ENCODE data around the gene OR2F2.

The OR2F2 gene, protein sequence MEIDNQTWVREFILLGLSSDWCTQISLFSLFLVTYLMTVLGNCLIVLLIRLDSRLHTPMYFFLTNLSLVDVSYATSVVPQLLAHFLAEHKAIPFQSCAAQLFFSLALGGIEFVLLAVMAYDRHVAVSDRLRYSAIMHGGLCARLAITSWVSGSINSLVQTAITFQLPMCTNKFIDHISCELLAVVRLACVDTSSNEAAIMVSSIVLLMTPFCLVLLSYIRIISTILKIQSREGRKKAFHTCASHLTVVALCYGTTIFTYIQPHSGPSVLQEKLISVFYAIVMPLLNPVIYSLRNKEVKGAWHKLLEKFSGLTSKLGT

DNA sequence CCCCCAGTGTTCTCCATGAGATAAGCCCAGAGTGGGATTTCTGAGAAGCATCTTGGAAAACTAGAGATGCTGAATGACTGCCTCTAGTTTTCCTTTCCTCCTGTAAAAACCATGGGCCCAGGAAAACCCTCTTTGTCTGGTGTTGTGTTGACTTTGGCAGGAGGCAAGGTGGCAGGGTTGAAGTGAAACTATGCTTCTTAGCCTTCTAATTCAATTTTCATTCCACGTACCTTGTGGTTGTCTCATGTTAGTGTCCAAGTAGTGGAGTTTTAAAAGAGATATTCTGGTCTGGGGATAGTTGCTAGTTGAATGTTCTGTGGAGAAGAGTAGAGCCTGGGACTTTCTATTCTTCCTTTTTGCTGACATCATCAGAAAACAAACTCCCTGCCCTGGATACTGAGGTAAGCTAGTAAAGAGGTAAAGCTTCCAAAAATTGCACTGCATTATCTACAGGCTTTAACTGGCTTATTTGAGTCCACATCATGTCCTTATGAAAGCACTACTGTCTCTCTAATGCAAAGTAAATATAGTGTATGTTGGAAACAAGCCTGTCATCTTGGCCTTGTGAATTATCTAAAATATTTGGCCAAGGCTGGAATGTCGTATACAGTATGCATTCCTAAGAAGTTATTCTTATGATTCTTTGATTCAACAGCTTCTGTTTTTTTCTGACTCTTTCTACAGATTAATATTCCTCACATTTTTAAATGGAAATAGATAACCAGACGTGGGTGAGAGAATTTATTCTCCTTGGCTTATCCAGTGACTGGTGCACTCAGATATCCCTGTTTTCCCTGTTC, at the start of gene OR2F2:
Gene OR2F2 (plus strand): TSS at position 708 of the 800 bp plus-strand sequence. CDS start 0 bp downstream, at position 708.
- no peak for DNase-seq (ENCODE audit: extremely low read depth in 1 of 2, low read depth in 1 of 2)

- DNase-seq (ENCODE audit: extremely low read depth in 1 of 2, low read depth in 1 of 2) = no peak
Measured at GRCh38 chr7:143885951-143886350, 49.1 kb upstream of the OR2F2 start.

DNA sequence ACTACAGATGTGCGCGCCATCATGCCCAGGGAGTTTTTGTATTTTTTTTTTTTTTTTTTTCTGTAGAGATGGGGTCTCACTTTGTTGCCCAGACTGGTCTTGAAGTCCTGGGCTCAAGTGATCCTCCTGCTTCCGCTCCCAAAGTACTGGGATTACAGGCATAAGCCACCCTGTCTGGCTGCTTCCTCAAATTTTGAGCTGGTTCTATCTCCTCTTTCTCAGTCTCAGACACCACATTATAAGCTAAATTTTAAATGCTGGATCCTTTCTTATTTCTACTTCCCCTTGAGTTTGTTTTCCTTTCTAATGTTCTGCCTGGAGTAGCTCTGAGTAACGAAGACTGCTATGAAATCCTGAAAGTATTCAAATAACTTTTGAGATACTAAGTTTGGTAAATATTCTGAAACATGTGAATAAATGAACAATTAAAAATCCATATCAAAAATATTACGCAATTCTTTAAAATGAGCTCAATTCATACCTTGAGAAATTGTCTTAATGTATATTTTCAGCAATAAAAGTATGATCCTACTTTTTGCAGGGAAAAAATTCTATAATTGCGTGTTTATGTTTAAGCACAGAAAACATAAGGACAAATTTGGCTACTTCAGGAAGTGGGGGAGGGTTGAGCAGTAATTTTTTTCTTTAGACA, 48.1 kb upstream of the OR2F2 start:
- DNase-seq (ENCODE audit: extremely low read depth in 1 of 2, low read depth in 1 of 2) = no peak

- DNase-seq (ENCODE audit: extremely low read depth in 1 of 2, low read depth in 1 of 2) = no peak
Measured at GRCh38 chr7:143889068-143889467, 46.0 kb upstream of the OR2F2 start.

GRCh38 chr7:143890558-143890957, 44.5 kb upstream of the OR2F2 start:
- DNase-seq (ENCODE audit: extremely low read depth in 1 of 2, low read depth in 1 of 2) = no peak

DNA sequence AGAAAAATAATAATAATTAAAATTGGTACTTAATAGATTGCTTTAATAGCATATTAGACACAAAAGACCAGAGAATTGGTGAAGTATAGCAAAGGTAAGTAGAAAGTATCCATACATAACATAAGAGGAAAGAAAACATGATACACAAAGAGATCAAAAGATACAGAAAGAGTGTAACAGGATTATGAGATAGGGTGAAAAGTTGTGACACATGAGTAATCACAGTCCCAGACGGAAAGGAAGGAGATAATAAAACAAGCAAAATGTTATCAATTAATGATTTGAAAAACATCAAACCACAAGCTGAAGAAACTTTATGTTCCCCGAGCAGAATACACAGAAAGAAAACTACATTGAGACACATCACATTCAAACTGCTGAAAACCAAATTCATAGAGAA, 43.6 kb upstream of the OR2F2 start:
- DNase-seq (ENCODE audit: extremely low read depth in 1 of 2, low read depth in 1 of 2) = no peak

GRCh38 chr7:143892527-143893300, 42.3 kb upstream of the OR2F2 start:
- DNase-seq (ENCODE audit: extremely low read depth in 1 of 2, low read depth in 1 of 2) = no peak

DNA sequence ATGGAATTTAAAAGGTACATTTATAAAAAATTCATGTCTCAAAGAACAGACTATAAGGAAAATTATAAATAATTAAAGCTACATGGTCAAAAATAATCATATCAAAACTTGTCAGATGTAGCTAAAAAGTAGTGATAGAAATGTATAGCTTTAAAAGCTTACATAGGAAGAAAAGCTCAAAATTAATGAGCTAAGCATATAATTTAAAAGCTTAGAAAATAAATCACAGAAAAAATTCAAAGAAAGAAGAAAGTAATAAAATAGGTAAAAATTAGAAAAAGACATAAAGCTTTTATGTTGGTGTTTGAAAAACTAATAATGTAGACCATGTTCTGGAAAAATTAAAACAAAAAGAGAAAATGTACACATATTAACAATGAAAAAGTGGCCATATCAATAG, 38.4 kb upstream of the OR2F2 start:
- no peak for DNase-seq (ENCODE audit: extremely low read depth in 1 of 2, low read depth in 1 of 2)

DNA sequence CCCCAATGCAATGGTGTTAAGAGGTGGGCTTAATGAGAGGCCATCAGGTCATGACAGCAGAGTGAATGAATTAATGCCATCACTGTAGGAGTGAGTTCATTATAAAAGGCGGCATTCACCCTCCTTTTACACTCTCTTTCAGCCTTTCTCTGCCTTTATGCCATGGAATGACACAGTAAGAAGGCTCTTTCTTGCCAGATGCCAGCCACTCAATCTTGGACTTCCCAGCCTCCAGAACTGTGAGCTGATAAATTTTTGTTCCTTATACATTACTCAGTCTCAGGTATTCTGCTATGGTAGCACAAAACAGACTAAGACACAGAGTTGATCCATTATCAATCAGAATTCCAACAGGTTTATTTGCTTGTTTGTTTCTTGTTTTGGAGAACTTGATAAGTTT, 36.2 kb upstream of the OR2F2 start:
- DNase-seq (ENCODE audit: extremely low read depth in 1 of 2, low read depth in 1 of 2) = no peak

GRCh38 chr7:143900230-143900766, 34.7 kb upstream of the OR2F2 start:
- no peak for DNase-seq (ENCODE audit: extremely low read depth in 1 of 2, low read depth in 1 of 2)

- DNase-seq (ENCODE audit: extremely low read depth in 1 of 2, low read depth in 1 of 2) = no peak
Measured at GRCh38 chr7:143901332-143901667, 33.7 kb upstream of the OR2F2 start.

- peak; percentile 77 to 82 for DNase-seq (ENCODE audit: extremely low read depth in 1 of 2, low read depth in 1 of 2)
Measured at GRCh38 chr7:143901668-143902331, 33.2 kb upstream of the OR2F2 start, which contains the start of gene TCAF1. Gene TCAF1 (minus strand): TSS chr7:143902176. CDS start chr7:143876608, 25,568 bp downstream.

GRCh38 chr7:143902332-143902899, 32.6 kb upstream of the OR2F2 start:
- DNase-seq (ENCODE audit: extremely low read depth in 1 of 2, low read depth in 1 of 2) = no peak

GRCh38 chr7:143905509-143905908, 29.5 kb upstream of the OR2F2 start:
- DNase-seq (ENCODE audit: extremely low read depth in 1 of 2, low read depth in 1 of 2) = no peak

GRCh38 chr7:143906151-143906550, 28.9 kb upstream of the OR2F2 start:
- no peak for DNase-seq (ENCODE audit: extremely low read depth in 1 of 2, low read depth in 1 of 2)

- DNase-seq (ENCODE audit: extremely low read depth in 1 of 2, low read depth in 1 of 2) = no peak
Measured at GRCh38 chr7:143906895-143907294, 28.1 kb upstream of the OR2F2 start.

DNA sequence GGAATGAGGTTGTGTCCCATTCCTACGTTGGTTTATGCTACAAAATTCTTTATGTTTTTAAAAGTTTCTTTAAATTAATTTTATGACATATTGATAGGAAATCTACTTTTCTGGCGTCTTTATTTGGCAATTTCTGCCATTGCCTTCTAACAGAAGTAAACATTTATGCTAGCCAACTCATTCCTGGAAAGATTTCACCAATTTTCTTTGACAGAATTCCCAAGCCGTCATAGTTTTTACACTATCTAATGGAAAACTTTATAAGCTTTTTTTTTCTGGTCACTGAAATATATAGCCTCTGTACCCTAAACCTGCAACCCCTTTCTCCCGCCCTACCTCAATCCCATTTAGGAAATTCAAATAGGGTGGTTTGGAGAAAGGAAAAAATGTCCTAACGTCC, 26.9 kb upstream of the OR2F2 start:
- no peak for DNase-seq (ENCODE audit: extremely low read depth in 1 of 2, low read depth in 1 of 2)

GRCh38 chr7:143909863-143910262, 25.2 kb upstream of the OR2F2 start:
- DNase-seq (ENCODE audit: extremely low read depth in 1 of 2, low read depth in 1 of 2) = no peak

GRCh38 chr7:143910473-143911248, 24.4 kb upstream of the OR2F2 start:
- no peak for DNase-seq (ENCODE audit: extremely low read depth in 1 of 2, low read depth in 1 of 2)

Data from activated CD8-positive, alpha-beta memory T cell treated with anti-CD3 and anti-CD28 coated beads for 1 hour (primary cell).